ENCODE measurements around the gene TIMM50. TPM values are rescaled to one million over a fixed set of nuclear protein-coding genes. Genes with fewer than 3 reads are reported as not detected.
A peak's percentile ranks its signal among the peaks of the same experiment; 100 is the strongest.

TIMM50 gene
- total RNA-seq = 10 to 100 TPM; 38.4 to 65.5 (median 55.4) TPM

DNA sequence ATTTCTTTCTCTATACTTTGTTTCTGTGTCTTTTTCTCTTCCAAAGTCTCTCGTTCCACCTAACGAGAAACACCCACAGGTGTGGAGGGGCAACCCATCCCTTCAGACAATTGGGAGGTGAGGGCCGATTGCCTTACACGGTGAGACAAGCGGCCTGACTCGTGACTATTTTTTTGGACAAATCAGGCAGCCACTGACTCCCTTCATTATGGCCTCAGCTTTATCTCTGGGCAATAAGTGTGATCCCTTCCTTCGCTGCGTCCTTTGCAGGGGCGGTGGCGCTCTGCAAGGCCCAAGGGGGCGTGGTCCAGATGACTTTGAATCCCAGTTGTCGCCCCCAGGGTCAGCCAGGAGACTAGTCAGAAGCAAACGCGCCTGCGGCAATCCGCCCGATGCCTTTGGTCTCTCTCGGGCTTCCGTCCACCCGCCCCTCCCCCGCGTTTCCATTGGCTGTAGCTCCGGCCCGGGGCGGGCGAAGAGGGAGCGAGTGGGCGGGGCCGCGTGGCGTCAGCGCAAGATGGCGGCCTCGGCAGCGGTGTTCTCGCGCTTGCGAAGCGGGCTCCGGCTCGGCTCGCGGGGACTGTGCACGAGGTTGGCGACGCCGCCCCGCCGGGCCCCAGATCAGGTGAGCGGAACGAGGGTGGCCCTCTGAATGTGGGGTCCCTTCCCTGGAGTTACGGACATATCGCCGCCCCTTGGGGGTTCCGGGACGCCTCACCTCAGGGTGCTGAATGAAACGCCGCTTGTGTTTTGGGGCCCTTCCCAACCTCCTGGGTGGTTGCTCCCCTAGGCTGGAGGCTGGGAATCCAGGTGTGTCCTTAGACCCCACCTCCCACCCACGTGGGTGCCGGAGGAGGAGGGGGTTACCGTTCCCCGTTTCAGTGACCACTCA, at the start of gene TIMM50:
TIMM50 (plus strand) TSS at position 502 of the 892 bp plus-strand sequence; CDS start at position 518, 16 bp downstream.
- no peaks in the 10 kb centered on the region for H3K27me3 ChIP-seq
- peaks cover 3 to 52% (median 3%) of the 10 kb centered on the region in 3 donors for H3K36me3 ChIP-seq
- peak; percentile 98 for DNase-seq (ENCODE audit: low spot score in 2 of 2)
- peak within 1 kb of the TSS; percentile 81 to 96 (median 85) for H3K4me3 ChIP-seq
- peak within 1 kb of the TSS; percentile 67 to 88 (median 86) for H3K27ac ChIP-seq
- WGBS, 2 donors = 0% methylated on average over 32 to 46 of the region's 62 CpGs
- TF ChIP-seq CTCF (IDR thresholded peaks at IDR 0.05) (peak in 1 of 5 experiments; percentile 58), EP300 (IDR thresholded peaks at IDR 0.05) (peak; percentile 93 to 96), POLR2A (IDR thresholded peaks at IDR 0.05) (peak in 1 of 2 donors; percentile 63)
- no peaks in the 10 kb centered on the region for H3K9me3 ChIP-seq
- H3K4me1 ChIP-seq = peaks cover 0 to 23% (median 15%) of the 10 kb centered on the region in 4 donors

DNA sequence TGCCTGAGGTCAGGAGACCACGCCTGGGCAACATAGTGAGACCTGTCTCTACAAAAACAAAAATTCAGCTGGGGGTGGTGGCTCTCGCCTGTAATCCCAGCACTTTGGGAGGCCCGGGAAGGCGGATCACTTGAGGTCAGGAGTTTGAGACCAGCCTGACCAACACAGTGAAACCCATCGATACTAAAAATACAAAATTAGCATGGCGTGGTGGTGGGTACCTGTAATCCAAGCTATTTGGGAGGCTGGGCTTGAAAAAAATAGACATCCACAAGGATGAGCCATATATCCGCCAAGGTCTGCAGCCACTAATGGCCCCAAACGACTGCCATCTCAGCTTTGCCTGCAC, 48.0 kb upstream of the TIMM50 start:
- H3K27ac ChIP-seq = no peak overlapping the region
- H3K4me3 ChIP-seq = no peak overlapping the region
- TF ChIP-seq CTCF (IDR thresholded peaks at IDR 0.05) (no peak), POLR2A (IDR thresholded peaks at IDR 0.05) (no peak), EP300 (IDR thresholded peaks at IDR 0.05) (no peak)
- peaks cover 0 to 70% (median 43%) of the 10 kb centered on the region in 4 donors for H3K4me1 ChIP-seq
- 86 to 94% methylated on average over 8 of the region's 8 CpGs for WGBS, 2 donors
- no peak for DNase-seq (ENCODE audit: low spot score in 2 of 2)
- no peaks in the 10 kb centered on the region for H3K27me3 ChIP-seq
- H3K9me3 ChIP-seq = no peaks in the 10 kb centered on the region
- peaks cover 0 to 42% (median 11%) of the 10 kb centered on the region in 3 donors for H3K36me3 ChIP-seq

- Histone ChIP-seq H3K9me3 (no peaks in the 10 kb centered on the region), H3K27ac (peak overlapping the region in 2 of 4 donors; percentile 82 to 94), H3K27me3 (no peaks in the 10 kb centered on the region), H3K36me3 (peaks cover 0 to 42% (median 11%) of the 10 kb centered on the region in 3 donors), H3K4me1 (peaks cover 0 to 61% (median 36%) of the 10 kb centered on the region in 4 donors), H3K4me3 (peak overlapping the region in 1 of 4 donors; percentile 97)
- 92 to 95% methylated on average over 8 of the region's 8 CpGs for WGBS, 2 donors
- no peak for DNase-seq (ENCODE audit: low spot score in 2 of 2)
- no peak for TF ChIP-seq CTCF (IDR thresholded peaks at IDR 0.05)
- TF ChIP-seq EP300 (IDR thresholded peaks at IDR 0.05) = no peak
- TF ChIP-seq POLR2A (IDR thresholded peaks at IDR 0.05) = no peak
These were observed 47.1 kb upstream of the TIMM50 start for GRCh38 chr19:39433480-39434079.

GRCh38 chr19:39434123-39435076, 46.2 kb upstream of the TIMM50 start:
- no peak for DNase-seq (ENCODE audit: low spot score in 2 of 2)
- Histone ChIP-seq H3K27ac (peak overlapping the region in 3 of 4 donors; percentile 82 to 94 (median 82)), H3K9me3 (no peaks in the 10 kb centered on the region), H3K36me3 (peaks cover 0 to 42% (median 11%) of the 10 kb centered on the region in 3 donors), H3K4me3 (peak overlapping the region; percentile 71 to 97 (median 82)), H3K27me3 (no peaks in the 10 kb centered on the region), H3K4me1 (peaks cover 0 to 52% (median 31%) of the 10 kb centered on the region in 4 donors)
- no peak for TF ChIP-seq EP300 (IDR thresholded peaks at IDR 0.05)
- TF ChIP-seq CTCF (IDR thresholded peaks at IDR 0.05) = no peak
- 58 to 64% methylated on average over 10 of the region's 10 CpGs for WGBS, 2 donors

All from tibial nerve (tissue), 4 donors.